HL-60 (cell line): ENCODE results near the gene DENND1A.

Experiments used
- CTCF ChIP-seq: IDR thresholded peaks from one replicate; pipeline ENCODE4 v1.5.1; 2011; ENCODE audit warnings: low read length, control low read depth, inconsistent platforms; ENCODE audit not compliant: insufficient read depth
- GABPA ChIP-seq: IDR thresholded peaks from 2 replicates; pipeline ENCODE4 v1.6.1; 2012; ENCODE audit warnings: low read depth
- POLR2AphosphoS5 ChIP-seq: IDR thresholded peaks from 2 replicates; pipeline ENCODE4 v1.6.1; 2012; ENCODE audit warnings: low read depth
- REST ChIP-seq: IDR thresholded peaks from 2 replicates; pipeline ENCODE4 v1.6.1; 2012; ENCODE audit warnings: low read depth; ENCODE audit not compliant: insufficient replicate concordance
- SPI1 ChIP-seq: IDR thresholded peaks from 2 replicates; pipeline ENCODE4 v1.6.1; 2012; ENCODE audit warnings: low read depth, mild to moderate bottlenecking, borderline replicate concordance

GRCh38 chr9:123389070-123389469, 540.9 kb downstream of the DENND1A start:
- TF ChIP-seq POLR2AphosphoS5 (peak; percentile 18; the same call in 1 of the 2 replicates), CTCF (no peak), GABPA (no peak), REST (no peak), SPI1 (peak; percentile 95)
